ENCODE data around the gene GTPBP3. TPM values are rescaled to one million over a fixed set of nuclear protein-coding genes. Genes with fewer than 3 reads are reported as not detected.

The GTPBP3 gene
- total RNA-seq, 1 donor from 2014 or later, result 79.5 TPM

DNA sequence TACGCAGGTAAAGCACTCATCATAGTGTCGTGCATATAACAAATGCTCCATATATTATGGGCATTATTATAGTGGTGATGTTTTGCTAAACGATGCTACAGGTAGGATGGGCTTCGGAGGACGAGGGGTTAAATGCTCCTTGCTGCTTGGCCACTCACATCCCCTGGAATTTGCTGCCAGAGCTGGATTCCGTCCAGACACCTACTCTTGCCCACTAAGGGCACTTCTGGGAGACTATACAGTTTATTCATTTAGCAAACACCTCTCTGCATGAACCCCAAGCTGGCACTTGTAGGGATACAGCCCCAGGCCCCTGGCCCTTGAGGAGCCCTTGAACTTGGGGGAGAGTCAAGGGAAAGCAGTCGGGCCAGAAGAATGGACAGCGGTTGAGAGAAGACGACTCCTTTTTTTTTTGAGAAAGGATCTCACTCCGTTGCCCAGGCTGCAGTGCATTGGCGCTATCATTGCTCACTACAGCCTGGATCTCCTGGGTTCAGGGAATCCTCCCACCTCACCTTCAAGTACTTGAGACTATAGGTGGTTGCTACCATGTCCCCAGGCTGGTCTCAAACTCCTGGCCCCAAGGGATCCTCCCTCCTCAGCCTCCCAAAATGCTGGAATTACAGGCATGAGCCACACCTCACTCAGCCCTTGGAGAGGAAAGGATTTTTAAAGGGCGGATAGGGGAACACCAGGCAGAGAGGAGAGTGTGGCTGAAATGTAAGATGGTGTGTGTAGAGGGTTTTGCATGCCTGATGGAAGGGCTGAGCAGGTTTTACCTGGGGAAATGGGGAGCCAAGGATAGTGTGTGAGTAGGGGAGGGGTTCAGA lies 32.8 kb upstream of the GTPBP3 start:
- H3K4me3 ChIP-seq (ENCODE audit: low read depth, low read length), result no peak overlapping the region
- TF ChIP-seq, protein P1, sequence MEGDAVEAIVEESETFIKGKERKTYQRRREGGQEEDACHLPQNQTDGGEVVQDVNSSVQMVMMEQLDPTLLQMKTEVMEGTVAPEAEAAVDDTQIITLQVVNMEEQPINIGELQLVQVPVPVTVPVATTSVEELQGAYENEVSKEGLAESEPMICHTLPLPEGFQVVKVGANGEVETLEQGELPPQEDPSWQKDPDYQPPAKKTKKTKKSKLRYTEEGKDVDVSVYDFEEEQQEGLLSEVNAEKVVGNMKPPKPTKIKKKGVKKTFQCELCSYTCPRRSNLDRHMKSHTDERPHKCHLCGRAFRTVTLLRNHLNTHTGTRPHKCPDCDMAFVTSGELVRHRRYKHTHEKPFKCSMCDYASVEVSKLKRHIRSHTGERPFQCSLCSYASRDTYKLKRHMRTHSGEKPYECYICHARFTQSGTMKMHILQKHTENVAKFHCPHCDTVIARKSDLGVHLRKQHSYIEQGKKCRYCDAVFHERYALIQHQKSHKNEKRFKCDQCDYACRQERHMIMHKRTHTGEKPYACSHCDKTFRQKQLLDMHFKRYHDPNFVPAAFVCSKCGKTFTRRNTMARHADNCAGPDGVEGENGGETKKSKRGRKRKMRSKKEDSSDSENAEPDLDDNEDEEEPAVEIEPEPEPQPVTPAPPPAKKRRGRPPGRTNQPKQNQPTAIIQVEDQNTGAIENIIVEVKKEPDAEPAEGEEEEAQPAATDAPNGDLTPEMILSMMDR (conservative IDR thresholded peaks at IDR 0.05; ENCODE audit: low read depth, low read length), result no peak
- no peak for DNase-seq (ENCODE audit: low read depth)

DNA sequence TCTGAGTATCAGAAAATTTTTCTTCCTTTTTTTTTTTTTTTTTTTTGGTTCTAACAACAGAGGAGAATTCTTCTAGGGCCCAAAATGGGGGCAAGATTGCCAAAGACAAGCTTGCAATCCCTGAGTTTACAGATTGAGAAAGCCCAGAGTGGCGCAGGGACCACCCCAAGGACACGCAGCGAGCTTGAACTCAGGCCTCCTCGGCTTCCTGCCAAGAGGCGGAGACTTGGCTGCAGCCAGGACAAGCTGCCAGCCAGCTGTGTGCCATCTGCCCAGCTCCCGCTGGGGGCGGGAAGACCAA lies 32.2 kb upstream of the GTPBP3 start:
- TF ChIP-seq, protein P1 (conservative IDR thresholded peaks at IDR 0.05; ENCODE audit: low read depth, low read length), result no peak
- DNase-seq (ENCODE audit: low read depth), result no peak
- peak overlapping the region; percentile 79 for H3K4me3 ChIP-seq (ENCODE audit: low read depth, low read length)

DNA sequence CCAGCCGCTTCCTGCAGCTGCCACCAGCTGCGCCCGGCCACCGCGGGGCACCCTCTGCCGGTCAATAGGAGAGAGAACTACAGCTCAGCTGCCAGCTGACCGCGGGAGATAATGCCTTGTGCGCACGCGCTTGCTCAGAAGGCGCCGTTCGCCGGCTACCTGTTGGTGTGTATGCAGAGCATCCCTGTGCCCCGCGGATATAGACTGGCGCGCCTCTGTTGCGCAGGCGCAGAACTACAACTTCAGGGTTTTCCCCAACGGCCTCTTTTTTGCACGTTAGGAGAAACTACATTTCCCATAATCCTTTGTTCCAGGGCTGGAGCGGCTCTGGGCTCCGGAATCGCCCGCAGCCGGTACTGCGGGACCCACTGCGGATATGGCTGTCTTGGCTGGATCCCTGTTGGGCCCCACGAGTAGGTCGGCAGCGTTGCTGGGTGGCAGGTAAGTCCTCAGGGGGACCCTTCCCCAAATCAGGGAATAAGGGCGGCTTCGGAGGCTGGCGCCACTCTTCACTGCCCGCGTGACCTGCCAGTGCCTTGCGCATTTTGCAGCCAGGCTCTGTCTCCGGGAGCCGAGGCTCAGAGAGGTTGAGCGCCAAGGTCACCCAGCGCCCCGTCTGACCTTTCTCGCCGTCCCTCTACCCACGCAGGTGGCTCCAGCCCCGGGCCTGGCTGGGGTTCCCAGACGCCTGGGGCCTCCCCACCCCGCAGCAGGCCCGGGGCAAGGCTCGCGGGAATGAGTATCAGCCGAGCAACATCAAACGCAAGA lies 31.7 kb upstream of the GTPBP3 start, which contains the start of gene MRPL34:
TSS of gene MRPL34 (plus strand) at position 356 of the 768 bp plus-strand sequence. CDS start at position 377, 21 bp downstream.
- DNase-seq (ENCODE audit: low read depth), result peak; percentile 92
- TF ChIP-seq, protein P1 (conservative IDR thresholded peaks at IDR 0.05; ENCODE audit: low read depth, low read length), result peak; percentile 75
- peak within 1 kb of the TSS; percentile 79 for H3K4me3 ChIP-seq (ENCODE audit: low read depth, low read length)

DNA sequence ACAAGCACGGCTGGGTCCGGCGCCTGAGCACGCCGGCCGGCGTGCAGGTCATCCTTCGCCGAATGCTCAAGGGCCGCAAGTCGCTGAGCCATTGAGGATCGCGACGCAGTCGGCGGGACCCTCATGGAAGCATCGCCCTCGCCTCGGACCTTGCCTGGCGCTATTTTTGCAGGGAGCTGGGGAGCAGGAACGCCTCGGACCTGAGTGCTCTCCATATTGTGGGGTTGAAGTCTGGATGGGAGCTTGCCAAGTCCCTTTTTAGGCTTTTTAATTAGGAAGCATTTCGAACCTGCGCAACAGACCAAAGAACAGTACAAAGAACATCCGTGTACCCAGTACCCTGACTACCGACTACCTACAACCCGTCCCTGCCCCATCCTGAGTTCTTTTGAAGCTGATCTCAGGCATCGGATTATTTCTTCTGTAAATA lies 31.1 kb upstream of the GTPBP3 start:
- TF ChIP-seq, protein P1 (conservative IDR thresholded peaks at IDR 0.05; ENCODE audit: low read depth, low read length), result no peak
- H3K4me3 ChIP-seq (ENCODE audit: low read depth, low read length), result peak overlapping the region; percentile 79
- DNase-seq (ENCODE audit: low read depth), result no peak

DNA sequence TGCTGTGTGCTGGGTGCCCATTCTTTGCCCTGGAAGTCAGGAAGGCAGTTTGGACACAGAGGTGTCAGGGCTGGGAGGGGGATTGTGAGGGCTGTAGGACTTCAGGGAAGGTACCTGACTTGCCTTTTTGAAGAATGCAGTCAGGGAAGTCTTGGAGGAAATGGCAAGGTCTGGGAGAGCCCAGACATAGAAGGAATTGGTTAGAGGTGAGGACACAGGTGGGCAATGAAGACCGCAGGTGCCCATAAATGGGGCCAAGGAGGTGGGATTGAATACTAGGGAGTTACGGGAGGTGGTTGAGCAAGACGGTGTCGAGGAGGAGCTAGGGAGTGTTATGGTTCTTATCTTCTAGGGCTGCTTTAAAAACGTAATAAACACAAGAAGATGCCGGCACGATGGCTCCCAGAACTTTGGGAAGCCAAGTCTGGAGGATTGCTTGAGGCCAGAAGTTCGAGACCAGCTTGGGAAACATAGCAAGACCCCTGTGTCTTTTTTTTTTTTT lies 29.4 kb upstream of the GTPBP3 start:
- TF ChIP-seq, protein P1 (conservative IDR thresholded peaks at IDR 0.05; ENCODE audit: low read depth, low read length), result no peak
- H3K4me3 ChIP-seq (ENCODE audit: low read depth, low read length), result no peak overlapping the region

DNA sequence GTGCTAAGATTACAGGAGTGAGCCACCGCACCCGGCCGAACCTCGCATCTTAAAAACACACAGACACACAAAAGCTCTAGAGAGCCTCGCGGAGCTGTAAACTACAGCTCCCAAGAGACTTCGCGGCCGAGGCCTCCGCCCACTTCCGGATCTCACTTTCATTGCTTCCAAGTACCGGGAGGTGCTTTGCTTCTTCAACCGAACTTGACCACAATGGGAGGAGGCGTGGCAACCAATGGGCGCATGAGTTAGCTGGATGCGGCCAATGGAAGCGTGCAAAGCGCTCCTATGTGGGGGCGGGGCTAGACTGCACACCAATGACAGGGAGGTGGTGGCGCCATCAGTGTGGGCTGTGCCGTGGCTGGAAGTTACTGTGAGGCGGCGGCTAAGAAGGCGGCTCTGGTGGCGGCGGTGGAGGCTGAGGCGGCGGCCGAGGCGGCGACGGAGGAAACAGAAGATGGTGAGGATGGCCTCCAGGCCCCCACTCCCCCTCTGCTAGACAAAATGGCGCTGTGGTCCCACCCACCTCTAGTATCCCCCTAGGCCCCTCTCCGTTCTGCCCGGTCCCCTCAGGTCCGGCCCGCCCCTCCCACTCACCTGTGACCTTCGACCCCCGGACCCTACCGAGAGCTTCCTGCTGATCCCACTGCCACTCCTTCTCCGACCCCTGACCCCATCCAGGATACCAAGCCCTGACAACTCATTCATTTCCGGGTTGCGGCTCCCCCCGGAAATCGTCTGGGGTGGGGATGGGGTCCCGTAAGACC lies 28.0 kb upstream of the GTPBP3 start, which contains the start of gene DDA1:
TSS of gene DDA1 (plus strand) at position 366 of the 767 bp plus-strand sequence. CDS start at position 458, 92 bp downstream.
- peak; percentile 96 for DNase-seq (ENCODE audit: low read depth)
- H3K4me3 ChIP-seq (ENCODE audit: low read depth, low read length), result peak within 1 kb of the TSS; percentile 99

More for the DNA sequence above, 29.4 kb upstream of the GTPBP3 start:
- no peak for DNase-seq (ENCODE audit: low read depth)

More for the DNA sequence above, 28.0 kb upstream of the GTPBP3 start, which contains the start of gene DDA1:
- TF ChIP-seq, protein P1 (conservative IDR thresholded peaks at IDR 0.05; ENCODE audit: low read depth, low read length), result no peak
